T-helper 1 cell treated with Interleukin-12 subunit alpha and Interleukin-12 subunit beta and Interleukin-4 antibody, amounts not matched to agents 30 μg/mL and 1 μg/mL, for 36 hours (primary cell): Measurements from ENCODE around the gene PIP4P1.
A peak's percentile ranks its signal among the peaks of the same experiment; 100 is the strongest.

ENCODE experiments used
- H3K27ac Mint-ChIP-seq: one replicate; pipeline ENCODE4 v1.8.0; 2021; ENCODE audit warnings: mild to moderate bottlenecking, mixed read lengths
- H3K27me3 Mint-ChIP-seq: one replicate; pipeline ENCODE4 v1.8.0; 2021; ENCODE audit warnings: low read depth, mixed read lengths
- H3K36me3 Mint-ChIP-seq: one replicate; pipeline ENCODE4 v1.8.0; 2021; ENCODE audit warnings: low read depth, mixed read lengths
- H3K4me1 Mint-ChIP-seq: one replicate; pipeline ENCODE4 v1.8.0; 2021; ENCODE audit warnings: low read depth, mixed read lengths
- H3K4me3 Mint-ChIP-seq: one replicate; pipeline ENCODE4 v1.8.0; 2021; ENCODE audit warnings: mild to moderate bottlenecking, moderate library complexity, mixed read lengths
- H3K9me3 Mint-ChIP-seq: one replicate; pipeline ENCODE4 v1.8.0; 2021; ENCODE audit warnings: mixed read lengths

The PIP4P1 gene

DNA sequence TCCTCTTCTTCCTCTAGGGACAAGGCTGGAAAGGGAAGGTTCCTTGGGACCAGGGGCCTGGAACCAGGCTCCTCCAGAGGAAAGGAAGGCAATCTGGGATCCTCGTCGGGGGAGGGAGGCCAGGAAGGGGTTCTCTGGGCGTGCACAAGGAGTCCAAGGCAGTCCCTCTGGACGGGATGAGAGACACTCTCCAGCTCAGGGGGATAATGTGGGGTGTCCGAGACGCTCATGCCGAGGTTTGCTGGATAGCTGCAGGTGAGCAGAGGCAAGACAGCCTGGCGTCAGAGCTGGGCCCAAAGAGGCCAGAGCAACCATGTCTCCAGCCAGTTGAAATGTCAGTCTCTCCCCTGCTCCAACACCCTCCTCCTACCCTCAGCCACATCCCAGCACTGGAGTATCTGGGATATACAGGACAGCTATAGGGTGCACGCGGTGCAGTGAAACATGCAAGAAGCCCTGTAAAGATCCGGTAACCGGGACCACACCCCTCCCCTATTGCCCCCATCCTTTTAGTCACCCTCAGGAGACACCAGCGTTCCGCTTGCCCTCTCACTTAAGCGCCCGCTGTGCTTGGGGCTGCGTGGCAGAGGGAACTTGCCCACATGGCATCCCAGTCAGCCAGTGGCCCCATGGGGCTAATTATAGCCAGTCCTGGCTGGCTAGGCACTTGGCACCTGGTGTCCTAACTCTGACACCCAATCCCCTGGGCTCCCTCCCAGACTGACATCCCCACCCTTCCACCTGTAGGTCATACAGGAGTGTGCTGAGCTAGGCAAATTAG is 25.5 kb downstream of the PIP4P1 start, which contains the start of gene KLHL33:
KLHL33 (minus strand) TSS at position 585 of the 781 bp plus-strand sequence; CDS start at position 230, 355 bp downstream.
- Mint-ChIP-seq H3K4me3 (no peak within 1 kb of the TSS), H3K4me1 (peaks cover 6% of the 10 kb centered on the region), H3K36me3 (no peaks in the 10 kb centered on the region), H3K9me3 (no peaks in the 10 kb centered on the region), H3K27me3 (no peaks in the 10 kb centered on the region), H3K27ac (no peak within 1 kb of the TSS)

DNA sequence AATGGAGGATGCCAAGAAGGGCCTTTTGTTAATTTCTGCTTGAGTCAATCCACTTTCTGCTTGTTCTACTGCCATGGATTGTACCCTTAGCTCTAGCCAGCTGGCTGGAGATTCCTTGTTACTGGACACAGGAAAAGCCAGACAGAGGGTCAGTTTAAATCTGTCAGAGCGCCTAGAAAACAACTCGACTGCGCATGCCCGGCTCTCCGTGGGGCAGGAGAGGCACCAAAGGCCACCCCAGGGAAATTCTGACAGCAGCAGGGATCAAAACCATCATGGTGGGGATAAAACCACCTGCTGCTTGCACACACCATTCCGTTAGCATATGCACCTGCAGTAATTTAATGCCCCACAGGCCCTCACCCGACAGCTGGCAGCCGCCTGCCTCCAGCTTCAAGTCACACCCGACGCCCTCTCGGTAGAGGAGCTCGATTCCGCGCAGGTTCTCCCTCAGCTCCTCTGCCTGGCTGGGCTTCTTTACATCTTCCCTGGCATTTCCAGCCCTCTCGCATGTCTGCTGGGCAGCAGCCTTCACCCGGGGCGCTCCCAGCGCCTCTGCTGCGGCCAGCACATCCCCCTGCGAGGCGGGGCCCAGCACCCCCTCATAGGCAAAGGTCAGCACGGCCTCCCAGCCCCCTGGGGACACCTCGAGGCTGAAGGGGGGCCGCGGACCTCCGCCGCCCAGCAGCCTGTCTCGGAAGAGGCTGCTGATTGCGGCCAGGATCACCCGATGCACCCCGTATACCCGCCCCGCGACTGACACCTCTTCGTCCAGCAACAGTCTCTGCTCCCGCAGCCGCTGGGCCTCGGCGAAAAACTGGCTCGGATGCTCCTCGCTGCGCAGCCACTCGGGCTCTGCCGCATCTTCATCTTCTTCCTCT is 26.3 kb downstream of the PIP4P1 start:
- Mint-ChIP-seq H3K27me3 (no peaks in the 10 kb centered on the region), H3K36me3 (no peaks in the 10 kb centered on the region), H3K27ac (no peak overlapping the region), H3K4me3 (no peak overlapping the region), H3K4me1 (peaks cover 2% of the 10 kb centered on the region), H3K9me3 (no peaks in the 10 kb centered on the region)

DNA sequence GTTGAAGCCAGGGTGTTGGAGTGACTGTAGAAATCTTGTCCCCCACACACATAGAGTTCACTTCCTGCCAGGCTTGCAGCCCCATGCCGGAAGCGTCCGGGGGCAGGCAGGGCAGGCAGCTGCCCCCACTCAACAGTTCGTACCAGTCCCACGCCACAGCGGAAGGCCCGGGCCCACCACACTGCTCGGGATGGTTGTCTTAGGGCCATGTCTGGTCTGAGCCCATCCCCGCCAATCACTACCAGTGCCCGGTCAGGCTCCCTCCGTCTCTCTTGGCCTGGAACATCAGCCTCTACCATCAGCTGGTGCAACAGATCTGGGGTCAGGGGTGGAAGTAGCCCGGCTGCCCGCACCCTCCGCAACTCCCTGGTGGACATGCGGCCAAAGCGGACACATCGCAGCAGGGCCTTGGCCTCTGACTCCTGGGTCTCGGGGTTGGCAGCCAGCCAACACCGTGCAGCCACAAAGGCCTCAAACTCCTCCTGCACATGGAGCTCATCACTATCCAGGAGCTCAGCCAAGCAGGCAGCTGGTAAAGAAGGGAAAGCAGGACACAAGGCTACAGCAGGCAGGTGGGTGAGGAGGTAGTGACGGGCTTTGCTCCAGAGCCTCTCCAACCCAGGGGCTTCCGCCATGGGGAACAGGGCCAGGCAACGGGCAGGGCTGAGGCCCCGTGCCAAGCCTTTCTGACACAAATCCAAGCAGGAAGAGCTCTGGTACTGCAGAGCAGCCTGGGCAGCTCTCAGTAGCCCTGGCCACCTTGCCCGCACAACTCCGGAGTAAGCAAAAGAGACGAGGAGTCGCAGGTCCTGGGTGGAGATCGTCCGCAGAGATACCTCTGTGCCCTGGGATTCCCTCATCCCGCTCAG is 31.2 kb downstream of the PIP4P1 start:
- no peaks in the 10 kb centered on the region for H3K27me3 Mint-ChIP-seq
- H3K9me3 Mint-ChIP-seq: no peaks in the 10 kb centered on the region
- H3K27ac Mint-ChIP-seq: no peak overlapping the region
- H3K36me3 Mint-ChIP-seq: no peaks in the 10 kb centered on the region
- no peak overlapping the region for H3K4me3 Mint-ChIP-seq
- peaks cover 17% of the 10 kb centered on the region for H3K4me1 Mint-ChIP-seq

DNA sequence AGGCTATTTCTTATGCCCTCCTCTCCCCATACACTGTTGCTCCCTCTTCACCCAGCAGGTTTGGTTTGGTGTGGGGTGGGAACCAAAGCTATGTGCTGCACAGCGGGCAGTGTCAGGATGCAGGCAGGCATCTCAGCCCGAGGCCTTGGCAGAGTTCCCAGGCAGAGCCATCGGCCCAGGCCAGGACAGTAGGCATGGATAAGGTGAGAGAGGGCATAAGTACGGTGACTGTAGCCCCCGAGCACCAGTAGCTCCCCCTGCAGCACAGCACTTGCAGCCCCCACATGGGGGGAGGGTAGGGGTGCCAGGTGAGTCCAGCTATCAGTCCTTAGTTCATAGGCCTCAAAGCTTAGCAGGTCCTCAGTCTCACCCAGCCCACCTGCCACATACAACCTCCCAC is 32.4 kb downstream of the PIP4P1 start:
- H3K36me3 Mint-ChIP-seq: no peaks in the 10 kb centered on the region
- H3K27ac Mint-ChIP-seq: no peak overlapping the region
- H3K9me3 Mint-ChIP-seq: no peaks in the 10 kb centered on the region
- no peaks in the 10 kb centered on the region for H3K27me3 Mint-ChIP-seq
- no peak overlapping the region for H3K4me3 Mint-ChIP-seq
- H3K4me1 Mint-ChIP-seq: peaks cover 17% of the 10 kb centered on the region

DNA sequence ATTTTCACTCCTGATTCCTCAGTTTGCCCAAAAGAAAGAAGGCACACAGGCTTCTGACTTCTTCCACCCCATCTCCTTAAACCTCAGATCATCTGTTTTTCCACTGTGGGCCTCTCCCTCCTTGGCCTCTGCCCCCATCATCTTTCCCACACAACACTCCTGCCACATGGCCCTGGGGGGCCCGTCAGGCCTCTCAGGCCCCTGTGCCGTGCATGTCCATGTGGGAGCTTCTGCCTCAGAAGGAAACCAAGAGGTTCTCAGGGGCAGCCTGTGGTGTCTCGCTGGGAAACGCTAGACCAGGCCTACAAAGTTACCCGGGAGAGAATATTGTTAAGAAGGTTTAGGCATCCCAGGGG is 33.2 kb downstream of the PIP4P1 start:
- Mint-ChIP-seq H3K36me3 (no peaks in the 10 kb centered on the region), H3K27ac (peak overlapping the region; percentile 66)

DNA sequence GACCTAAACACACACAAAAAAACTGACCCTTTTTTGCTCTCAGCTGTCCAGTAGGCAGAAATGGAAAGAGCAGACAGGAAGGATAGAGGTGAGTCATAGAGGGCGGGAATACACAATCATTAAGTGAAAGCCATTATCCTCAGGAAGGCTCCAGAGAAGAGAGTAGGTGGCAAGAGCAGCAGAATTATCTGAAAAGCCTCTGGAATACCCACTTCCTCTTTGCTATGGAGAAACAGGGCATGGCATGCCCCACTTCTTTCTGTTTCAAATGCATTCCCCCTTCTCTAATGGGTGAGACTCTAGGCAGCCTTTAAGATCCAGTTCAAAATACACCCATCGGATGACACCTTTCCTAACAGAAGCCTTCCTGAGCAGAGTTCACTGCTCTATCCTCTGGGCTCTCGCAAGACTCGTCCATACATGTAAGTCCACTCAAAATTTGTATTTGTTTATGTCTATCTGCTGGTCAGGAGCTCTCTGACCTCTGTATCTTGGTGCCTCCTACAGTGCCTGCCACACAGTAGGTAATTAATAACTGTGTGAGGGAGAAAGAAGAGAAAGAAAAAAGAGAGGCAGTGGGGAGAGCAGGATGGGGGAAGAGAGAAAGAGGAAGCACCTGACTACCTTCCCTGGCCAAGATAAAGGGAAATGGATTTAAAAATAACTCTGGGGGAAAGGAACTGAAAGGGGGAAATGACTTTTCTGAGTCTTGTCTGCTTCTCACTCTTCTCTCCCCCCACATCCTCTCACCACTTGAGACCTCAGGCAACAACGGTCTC is 33.8 kb downstream of the PIP4P1 start:
- no peaks in the 10 kb centered on the region for H3K9me3 Mint-ChIP-seq
- peaks cover 17% of the 10 kb centered on the region for H3K4me1 Mint-ChIP-seq
- H3K36me3 Mint-ChIP-seq: no peaks in the 10 kb centered on the region
- peak overlapping the region; percentile 66 for H3K27ac Mint-ChIP-seq
- H3K4me3 Mint-ChIP-seq: peak overlapping the region; percentile 19
- H3K27me3 Mint-ChIP-seq: no peaks in the 10 kb centered on the region

More for the DNA sequence above, 33.2 kb downstream of the PIP4P1 start:
- Mint-ChIP-seq H3K27me3 (no peaks in the 10 kb centered on the region), H3K4me3 (peak overlapping the region; percentile 19), H3K4me1 (peaks cover 17% of the 10 kb centered on the region), H3K9me3 (no peaks in the 10 kb centered on the region)

DNA sequence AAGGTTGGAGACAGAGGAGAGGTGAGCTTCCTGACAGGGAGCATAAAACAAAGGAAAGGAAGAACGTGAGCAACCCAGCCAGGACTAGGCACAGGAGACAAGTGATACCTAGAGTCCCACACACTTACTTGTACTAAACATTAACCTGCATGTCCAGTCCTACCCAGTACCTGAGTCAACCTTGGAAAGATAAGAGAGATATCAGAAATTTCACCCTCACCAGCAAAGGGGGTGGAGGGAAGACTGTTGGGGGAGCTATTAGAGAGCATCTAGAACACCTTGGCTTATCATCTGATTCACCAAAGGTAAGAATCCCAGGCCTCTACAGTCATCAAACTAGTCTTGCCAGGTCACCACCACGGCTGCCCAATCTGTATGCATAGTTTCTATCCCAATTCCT is 36.4 kb downstream of the PIP4P1 start:
- Mint-ChIP-seq H3K9me3 (no peaks in the 10 kb centered on the region), H3K36me3 (no peaks in the 10 kb centered on the region), H3K27me3 (no peaks in the 10 kb centered on the region), H3K4me1 (peaks cover 17% of the 10 kb centered on the region), H3K27ac (no peak overlapping the region), H3K4me3 (no peak overlapping the region)

DNA sequence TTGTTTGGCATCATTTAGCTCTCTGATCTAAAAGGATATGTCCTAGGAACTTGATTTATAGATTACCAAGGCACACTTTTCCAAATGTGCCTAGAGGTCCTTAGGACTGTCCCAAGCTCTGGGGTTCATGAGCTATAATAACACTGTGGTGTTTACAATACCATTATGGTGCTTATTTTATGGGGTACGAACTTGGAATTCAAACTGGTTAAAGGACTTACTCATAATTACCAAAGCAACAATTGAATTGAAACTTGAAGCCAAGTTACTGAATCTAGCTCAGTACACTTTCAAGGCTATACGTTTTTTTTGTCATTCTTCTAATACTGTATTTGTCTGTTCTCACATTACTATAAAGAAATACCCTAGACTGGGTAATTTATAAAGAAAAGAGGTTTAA is 38.3 kb downstream of the PIP4P1 start:
- Mint-ChIP-seq H3K9me3 (no peaks in the 10 kb centered on the region), H3K4me3 (no peak overlapping the region), H3K27me3 (no peaks in the 10 kb centered on the region), H3K36me3 (no peaks in the 10 kb centered on the region), H3K4me1 (peaks cover 8% of the 10 kb centered on the region), H3K27ac (no peak overlapping the region)

DNA sequence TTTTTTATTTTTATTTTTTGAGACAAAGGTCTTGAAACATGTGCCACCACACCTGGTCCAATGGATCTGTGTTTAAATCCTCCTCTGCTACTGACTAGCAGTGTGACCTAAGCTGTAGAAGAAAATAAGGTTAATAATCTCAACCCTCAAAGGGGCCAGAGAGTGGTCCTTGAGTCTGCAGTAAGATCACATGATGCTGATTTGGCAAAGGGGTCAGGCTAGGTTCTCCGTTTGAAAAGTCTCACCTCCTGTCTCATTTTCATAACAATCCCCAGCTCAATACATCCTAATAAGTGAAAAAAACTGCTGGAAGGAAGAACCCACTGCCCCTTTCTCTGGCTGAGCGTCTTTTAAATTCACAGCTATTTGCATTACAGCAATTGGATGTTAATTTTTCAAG is 40.0 kb downstream of the PIP4P1 start:
- Mint-ChIP-seq H3K27me3 (no peaks in the 10 kb centered on the region), H3K4me1 (no peaks in the 10 kb centered on the region), H3K36me3 (no peaks in the 10 kb centered on the region), H3K27ac (no peak overlapping the region), H3K4me3 (no peak overlapping the region), H3K9me3 (no peaks in the 10 kb centered on the region)

DNA sequence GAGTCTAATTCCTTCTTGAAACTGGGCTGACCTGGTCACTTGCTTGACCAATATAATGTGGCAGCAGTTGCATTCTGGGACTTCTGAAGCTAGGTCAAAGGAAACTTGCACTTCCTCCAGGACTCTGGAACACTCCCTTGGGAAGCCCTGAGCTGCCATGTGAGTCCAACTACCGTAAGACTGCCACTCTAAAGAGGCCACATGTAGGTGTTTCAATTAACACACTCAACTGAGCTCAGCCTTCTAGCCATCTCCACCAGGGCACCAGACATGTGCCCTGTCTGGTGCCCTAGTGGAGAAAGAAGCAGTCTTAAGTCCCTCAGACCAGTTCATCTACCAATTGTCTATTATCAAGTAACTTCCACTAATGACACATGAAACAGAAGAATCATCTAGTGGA is 41.8 kb downstream of the PIP4P1 start:
- peaks cover 5% of the 10 kb centered on the region for H3K4me1 Mint-ChIP-seq

DNA sequence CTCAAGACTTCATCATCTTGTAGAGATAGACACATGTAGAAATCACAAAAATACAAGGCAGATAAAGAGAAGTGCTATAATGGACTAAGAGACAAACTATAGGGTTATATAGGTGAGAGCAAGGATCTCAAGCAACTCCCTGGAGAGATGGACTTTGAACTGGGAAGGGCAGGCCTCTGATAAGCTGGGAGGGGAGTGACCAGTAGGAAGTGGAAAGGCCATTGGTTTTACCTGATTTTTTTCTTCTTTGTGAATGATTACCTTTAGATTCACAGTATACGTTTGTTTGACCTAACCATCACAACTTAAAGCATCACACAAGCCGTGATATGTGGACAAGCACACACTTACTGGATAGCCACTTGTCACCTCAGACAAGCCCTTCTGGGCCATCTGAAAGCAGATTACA is 42.7 kb downstream of the PIP4P1 start:
- H3K27ac Mint-ChIP-seq: no peak overlapping the region

More for the DNA sequence above, 41.8 kb downstream of the PIP4P1 start:
- H3K9me3 Mint-ChIP-seq: no peaks in the 10 kb centered on the region
- no peaks in the 10 kb centered on the region for H3K36me3 Mint-ChIP-seq
- H3K4me3 Mint-ChIP-seq: no peak overlapping the region
- H3K27ac Mint-ChIP-seq: no peak overlapping the region
- H3K27me3 Mint-ChIP-seq: no peaks in the 10 kb centered on the region

DNA sequence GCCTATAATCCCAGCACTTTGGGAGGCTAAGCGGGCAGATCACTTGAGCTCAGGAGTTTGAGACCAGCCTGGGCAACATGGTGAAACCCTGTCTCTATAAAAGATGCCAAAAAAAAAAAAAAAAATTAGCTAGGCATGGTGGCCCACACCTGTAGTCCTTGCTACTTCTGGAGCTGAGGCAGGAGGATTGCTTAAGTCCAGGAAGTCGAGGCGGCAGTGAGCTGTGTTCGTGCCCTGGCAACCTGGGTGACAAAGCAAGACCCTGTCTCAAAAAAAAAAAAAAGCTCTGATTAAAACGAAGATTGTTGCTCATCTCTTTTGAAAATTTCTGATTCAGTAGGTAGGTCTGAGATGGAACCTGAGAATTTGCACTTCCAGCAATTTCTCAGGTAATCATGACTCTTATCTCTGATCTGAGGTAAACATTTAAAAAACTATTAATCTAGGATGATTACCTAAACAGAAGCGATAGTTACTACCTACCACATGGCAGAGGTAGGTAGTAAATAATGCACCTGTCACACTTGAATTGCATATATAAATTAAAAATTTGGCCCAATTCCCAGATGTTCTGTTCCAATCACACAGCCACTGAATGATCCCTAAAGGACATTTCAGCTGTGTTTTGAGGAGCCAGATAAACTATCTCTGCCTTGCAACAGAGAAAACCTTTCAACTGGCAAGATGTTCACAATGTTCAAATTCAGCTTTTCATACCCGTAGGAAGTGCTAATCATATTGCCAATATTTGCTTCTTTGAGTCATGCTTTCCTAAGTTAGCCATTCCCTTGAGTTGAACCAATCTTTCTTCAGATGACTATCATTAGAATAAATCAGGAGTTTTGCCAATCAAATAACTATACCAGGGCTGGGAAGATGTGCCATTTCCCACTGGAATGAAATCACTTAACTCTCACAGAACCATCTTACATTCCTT is 43.7 kb downstream of the PIP4P1 start:
- no peak overlapping the region for H3K27ac Mint-ChIP-seq

More for the DNA sequence above, 42.7 kb downstream of the PIP4P1 start:
- Mint-ChIP-seq H3K27me3 (no peaks in the 10 kb centered on the region), H3K9me3 (no peaks in the 10 kb centered on the region), H3K36me3 (peaks cover 1% of the 10 kb centered on the region), H3K4me1 (peaks cover 12% of the 10 kb centered on the region), H3K4me3 (no peak overlapping the region)

DNA sequence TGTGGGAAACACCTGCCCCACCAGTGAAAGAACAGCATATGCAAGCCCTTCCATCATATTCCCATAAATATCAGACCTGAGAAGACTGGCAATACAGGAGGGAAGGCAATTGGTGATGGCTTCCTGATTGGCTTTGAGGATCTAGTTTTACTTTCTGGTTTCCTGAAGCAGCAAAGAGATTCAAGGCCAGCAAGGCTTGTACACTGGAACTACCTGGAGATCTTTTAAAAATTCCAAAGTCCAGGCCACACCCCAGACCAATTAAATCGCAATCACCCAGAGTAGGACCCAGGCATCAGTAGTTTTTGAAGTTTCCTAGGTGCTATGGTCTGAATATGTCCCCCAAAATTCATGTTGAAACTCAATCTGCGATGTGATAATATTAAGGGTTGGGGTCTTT is 45.0 kb downstream of the PIP4P1 start:
- H3K27me3 Mint-ChIP-seq: no peaks in the 10 kb centered on the region
- no peak overlapping the region for H3K4me3 Mint-ChIP-seq
- no peaks in the 10 kb centered on the region for H3K9me3 Mint-ChIP-seq
- peaks cover 3% of the 10 kb centered on the region for H3K36me3 Mint-ChIP-seq
- no peak overlapping the region for H3K27ac Mint-ChIP-seq
- H3K4me1 Mint-ChIP-seq: peaks cover 21% of the 10 kb centered on the region

More for the DNA sequence above, 43.7 kb downstream of the PIP4P1 start:
- Mint-ChIP-seq H3K36me3 (peaks cover 1% of the 10 kb centered on the region), H3K4me1 (peaks cover 13% of the 10 kb centered on the region), H3K9me3 (no peaks in the 10 kb centered on the region), H3K27me3 (no peaks in the 10 kb centered on the region), H3K4me3 (no peak overlapping the region)
